Activated CD4-positive, alpha-beta T cell treated with anti-CD3 and anti-CD28 coated beads, Interleukin-10, Interleukin-2, amounts not matched to agents 100 ng/mL and 50 ng/mL, durations not matched to agents 16 hours and 8 hours (primary cell): ENCODE results near the gene UTP25.
"Not testable (repeated sequence)": the region's sequence is repeated elsewhere in the genome, so short reads cannot be mapped to it uniquely, and the experiment has no call there.

ENCODE experiments used
- DNase-seq: peaks from one replicate; pipeline ENCODE4 v3.0.0-alpha.2; 2020

UTP25 gene

GRCh38 chr1:209875515-209875914 lies 47.7 kb downstream of the UTP25 start:
- no peak for DNase-seq

- DNase-seq, result no peak
Observed at GRCh38 chr1:209876078-209876800, 48.5 kb downstream of the UTP25 start.

GRCh38 chr1:209877087-209877764 lies 49.5 kb downstream of the UTP25 start:
- DNase-seq, result no peak

GRCh38 chr1:209878964-209879363 lies 51.2 kb downstream of the UTP25 start:
- DNase-seq, result no peak

GRCh38 chr1:209879539-209879938 lies 51.8 kb downstream of the UTP25 start:
- DNase-seq, result no peak

GRCh38 chr1:209880031-209880430 lies 52.3 kb downstream of the UTP25 start:
- DNase-seq, result no peak

- DNase-seq, result no peak
Observed at GRCh38 chr1:209881619-209882018, 53.8 kb downstream of the UTP25 start.

GRCh38 chr1:209882286-209882685 lies 54.5 kb downstream of the UTP25 start:
- no peak for DNase-seq

GRCh38 chr1:209882942-209883340 lies 55.2 kb downstream of the UTP25 start:
- no peak for DNase-seq

- no peak for DNase-seq
Observed at GRCh38 chr1:209883341-209883971, 55.7 kb downstream of the UTP25 start.

- peak; percentile 37 for DNase-seq
Observed at GRCh38 chr1:209884249-209884648, 56.5 kb downstream of the UTP25 start.

- DNase-seq, result peak; percentile 80
Observed at GRCh38 chr1:209884665-209885117, 56.9 kb downstream of the UTP25 start.

- no peak for DNase-seq
Observed at GRCh38 chr1:209885403-209886218, 57.8 kb downstream of the UTP25 start.

- no peak for DNase-seq
Observed at GRCh38 chr1:209886219-209886536, 58.4 kb downstream of the UTP25 start.

GRCh38 chr1:209888291-209889076 lies 60.7 kb downstream of the UTP25 start:
- DNase-seq, result not testable (repeated sequence)

GRCh38 chr1:209889077-209889418 lies 61.3 kb downstream of the UTP25 start:
- DNase-seq, result no peak

GRCh38 chr1:209890641-209891330 lies 63.0 kb downstream of the UTP25 start:
- no peak for DNase-seq

GRCh38 chr1:209893751-209894150 lies 66.0 kb downstream of the UTP25 start:
- no peak for DNase-seq

GRCh38 chr1:209895709-209896108 lies 67.9 kb downstream of the UTP25 start:
- DNase-seq, result no peak

- DNase-seq, result no peak
Observed at GRCh38 chr1:209896346-209896745, 68.6 kb downstream of the UTP25 start.

GRCh38 chr1:209898271-209898670 lies 70.5 kb downstream of the UTP25 start:
- not testable (repeated sequence) for DNase-seq

- DNase-seq, result not testable (repeated sequence)
Observed at GRCh38 chr1:209898851-209899250, 71.1 kb downstream of the UTP25 start.
